COLO668 (cell line): ENCODE results near the gene ITGA1.

Experiments used
- DNase-seq: peaks from one replicate; lab custom pipeline; 2025; ENCODE audit not compliant: unreplicated experiment; lab: John Stamatoyannopoulos, UW

ITGA1 gene

DNA sequence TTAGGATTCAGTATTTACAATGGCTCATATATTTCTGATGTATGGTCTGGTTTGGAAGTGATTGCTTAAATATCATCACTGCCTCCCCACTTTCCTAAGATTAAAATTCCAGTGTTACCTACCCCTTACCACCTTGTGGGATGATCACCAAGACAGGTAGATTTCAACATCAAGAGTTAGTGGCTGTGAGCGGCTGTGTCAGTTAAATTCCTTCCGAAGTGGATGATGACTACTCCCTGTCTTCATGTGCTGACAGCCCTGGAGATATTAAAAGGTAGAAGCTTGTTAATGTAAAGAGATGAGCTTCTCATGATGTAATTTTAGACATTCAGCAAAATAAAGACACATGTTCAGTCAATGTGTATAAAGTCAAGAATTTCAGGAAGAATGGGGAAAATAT is 205.7 kb downstream of the ITGA1 start:
- DNase-seq = no peak

DNA sequence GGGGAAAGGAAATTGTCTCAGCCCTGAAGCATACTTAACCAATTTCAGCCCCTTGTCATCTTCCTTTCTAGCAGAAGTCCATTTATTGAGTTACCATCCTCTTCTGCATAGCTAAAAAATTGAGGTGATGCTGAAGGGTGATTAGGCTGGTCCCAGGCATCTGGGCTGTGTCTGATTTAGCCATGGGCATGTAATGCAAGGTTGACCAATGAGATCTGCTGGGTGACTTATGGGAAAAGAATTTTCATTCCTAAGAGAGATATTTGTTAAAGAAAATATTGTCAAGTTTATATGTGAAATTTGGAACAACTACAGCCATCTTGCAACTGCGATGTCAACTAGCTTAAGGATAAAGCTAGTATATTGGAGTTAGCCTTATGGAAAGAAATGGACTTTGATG is 206.6 kb downstream of the ITGA1 start:
- DNase-seq = no peak

DNA sequence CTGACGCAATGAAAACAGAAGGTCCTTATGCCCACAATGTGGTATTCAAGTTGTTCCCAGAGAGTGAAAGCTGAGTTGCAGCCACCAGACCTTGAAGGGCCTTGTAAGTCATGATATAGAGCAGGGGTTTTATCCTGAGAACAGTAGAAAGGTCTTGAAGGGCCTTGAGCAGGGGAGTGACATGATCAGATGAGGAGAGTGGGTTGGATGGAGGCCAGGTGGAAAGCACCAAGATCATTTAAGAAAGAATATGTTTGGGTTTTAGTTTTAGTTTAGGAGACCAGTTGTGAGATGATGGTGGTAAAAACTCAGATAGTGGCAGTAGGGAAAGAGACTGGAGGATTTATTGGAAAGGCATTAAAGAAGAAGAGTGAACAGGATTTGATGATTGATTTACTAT is 207.4 kb downstream of the ITGA1 start:
- no peak for DNase-seq

DNA sequence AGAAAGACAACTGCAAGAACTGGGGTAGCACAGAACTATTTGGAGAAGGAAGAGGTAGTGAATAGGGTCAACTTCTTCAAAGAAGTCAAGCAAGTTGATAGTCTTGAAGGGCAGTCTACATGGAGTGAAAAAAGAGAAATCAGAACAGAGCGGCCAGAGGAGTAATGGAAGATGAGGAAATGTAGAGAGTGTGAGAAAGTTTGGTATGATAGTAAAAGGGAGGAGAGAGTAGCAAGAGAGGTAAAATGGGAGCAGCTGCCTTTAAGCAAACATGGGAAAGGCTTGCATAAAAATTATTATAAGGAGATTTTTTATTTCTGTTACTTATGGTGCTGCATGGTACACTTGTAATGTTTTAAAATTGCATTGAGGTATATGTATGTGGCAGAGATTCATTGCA is 208.2 kb downstream of the ITGA1 start:
- no peak for DNase-seq

DNA sequence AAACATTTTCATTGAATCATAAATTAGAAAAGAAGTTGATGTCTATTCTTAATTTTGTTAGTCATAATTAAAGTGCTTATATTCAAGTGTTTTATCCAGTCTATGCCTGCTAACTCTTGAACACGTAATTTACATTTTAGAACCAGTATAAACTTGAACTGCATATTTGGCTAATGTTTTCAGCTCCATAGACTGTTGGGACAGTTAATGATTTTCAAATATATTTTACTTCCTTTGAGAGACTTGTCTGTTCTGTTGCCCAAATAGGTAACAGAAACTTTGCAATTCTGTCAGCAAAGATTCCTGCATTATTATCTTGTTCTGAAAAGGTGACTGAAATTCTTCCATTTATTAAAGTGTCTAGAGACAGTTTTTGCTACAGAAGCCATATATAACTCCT is 209.3 kb downstream of the ITGA1 start:
- no peak for DNase-seq

DNA sequence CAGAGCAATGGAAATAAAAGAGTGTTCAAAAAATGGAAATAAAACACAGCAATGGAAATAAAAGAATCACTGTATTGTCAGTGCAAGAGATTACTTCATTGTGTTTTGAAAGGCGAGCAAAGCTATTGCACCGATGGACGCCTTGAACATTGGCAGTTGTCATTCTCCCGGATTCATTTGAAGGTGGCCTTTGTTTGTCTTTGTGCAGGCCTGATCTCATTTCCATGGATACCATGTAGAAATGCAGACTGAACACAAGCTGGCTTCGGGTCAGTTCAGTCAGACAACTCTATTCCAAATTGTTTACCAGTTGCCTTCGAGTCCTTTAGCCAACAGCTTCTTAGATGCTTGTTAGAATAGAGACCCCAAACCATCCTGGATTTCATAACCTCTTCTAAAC is 209.7 kb downstream of the ITGA1 start:
- DNase-seq = no peak

DNA sequence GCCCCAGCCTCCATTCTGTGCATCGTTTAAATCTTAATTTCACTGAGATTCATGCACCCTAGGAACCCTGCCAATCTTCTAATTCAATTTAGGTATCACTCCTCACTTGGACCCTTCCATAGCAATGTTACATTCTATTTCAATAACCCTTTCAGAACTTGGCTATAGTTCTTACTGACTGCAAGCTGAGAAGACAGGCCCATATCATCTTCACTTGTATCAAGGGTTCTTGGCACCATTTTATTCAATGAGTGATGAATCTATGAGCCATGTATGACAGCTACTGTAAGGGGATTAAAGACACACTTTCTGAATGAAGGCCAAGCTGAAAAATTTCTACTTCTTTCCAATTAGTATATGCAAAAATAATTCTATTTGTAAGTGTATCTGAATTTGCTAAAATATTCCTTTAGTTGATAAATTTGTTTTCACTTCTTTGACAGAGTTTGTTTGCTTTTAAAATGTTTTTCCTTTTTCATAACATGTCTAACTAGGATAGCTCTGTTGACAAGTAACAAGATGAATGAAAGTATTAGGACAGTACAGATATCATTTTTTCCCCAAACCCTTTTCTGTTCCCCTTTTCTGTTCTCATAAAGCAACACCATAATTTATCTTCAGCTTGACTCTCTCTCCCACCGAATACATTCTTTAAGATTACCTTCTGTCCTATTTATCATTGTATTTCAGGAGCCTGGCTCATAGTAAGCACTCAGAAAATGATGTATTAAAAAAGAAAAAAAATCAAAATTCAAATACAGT is 211.0 kb downstream of the ITGA1 start:
- no peak for DNase-seq

DNA sequence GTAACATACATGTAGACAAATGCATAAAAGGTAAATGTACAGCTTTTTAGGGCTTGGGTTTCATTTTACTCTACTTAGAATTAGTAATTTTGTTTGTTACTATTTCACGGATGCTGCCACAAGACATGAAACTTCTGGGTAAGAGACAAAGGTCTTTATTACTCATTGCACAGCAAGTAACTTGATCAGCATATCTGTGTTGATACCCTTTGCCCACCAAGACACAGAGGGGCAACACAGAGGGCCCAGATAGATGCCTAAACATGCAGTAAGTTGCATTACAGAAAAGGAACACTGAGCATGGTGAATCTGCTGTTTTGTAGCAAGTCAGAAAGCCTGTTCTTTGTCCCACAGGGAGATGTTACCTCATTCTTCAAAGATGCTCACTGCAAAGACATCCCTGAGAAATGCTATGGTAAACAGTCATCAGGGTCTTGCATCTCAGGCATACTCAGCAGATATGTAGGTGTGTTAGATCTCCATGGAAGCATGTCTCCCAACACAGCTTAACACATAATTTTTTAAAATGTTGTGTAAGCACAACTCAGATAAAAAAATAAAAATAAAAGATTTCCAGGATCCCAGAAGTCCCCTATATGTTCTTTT is 211.7 kb downstream of the ITGA1 start:
- no peak for DNase-seq

DNA sequence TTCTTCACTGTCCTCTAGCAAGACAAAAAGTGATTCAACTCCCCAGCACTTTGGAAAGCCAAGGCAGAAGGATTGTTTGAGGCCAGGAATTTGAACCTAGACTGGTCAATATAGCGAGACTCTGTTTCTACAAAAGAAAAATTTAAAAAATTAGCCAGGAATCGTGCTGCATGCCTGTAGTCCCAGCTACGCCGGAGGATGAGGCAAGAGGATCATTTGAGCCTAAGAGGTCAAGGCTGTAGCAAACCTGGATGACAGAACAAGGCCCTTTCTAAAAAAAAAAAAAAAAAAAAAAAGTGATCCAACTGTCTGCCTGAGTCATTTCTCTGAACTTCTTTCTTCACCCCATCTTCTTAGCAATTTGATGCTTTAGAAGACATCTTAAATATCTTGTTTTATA is 213.8 kb downstream of the ITGA1 start:
- DNase-seq = no peak

DNA sequence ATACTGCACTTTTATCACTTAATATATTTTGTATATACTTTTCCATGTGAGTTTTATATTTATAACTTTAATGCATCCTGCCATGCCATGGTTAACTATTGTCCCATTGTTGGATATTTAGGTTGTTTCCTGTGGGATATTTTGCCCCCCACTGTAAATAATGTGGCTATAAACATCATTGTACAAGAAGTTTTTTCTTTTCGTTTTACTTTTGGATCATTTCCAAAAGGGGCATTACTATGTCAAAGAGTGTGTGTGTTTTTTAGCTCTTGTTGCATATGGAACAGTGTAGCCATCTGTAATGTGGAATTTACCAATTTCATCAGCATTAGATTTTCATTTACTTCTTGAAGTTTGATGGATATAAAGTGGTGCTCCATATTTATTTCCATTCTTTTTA is 214.8 kb downstream of the ITGA1 start:
- DNase-seq = no peak

DNA sequence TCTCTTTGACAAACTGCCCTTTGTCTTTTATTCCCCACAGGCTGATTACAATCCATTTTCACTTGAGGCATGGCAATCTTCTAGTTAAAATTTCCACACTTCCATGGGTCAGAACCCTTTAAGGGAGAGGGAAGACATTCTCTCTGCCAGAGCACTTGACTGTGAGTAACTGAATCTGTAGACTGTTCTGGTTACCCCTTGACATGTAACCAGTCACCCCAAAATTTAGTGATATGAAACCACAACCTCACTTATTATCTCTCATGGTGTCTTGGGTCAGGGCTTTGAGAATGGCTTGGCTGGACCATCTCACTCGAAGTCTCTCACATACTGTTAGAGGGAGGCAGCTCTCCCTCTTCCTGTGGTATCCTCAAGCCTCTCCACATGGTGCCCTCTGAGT is 215.4 kb downstream of the ITGA1 start:
- no peak for DNase-seq

DNA sequence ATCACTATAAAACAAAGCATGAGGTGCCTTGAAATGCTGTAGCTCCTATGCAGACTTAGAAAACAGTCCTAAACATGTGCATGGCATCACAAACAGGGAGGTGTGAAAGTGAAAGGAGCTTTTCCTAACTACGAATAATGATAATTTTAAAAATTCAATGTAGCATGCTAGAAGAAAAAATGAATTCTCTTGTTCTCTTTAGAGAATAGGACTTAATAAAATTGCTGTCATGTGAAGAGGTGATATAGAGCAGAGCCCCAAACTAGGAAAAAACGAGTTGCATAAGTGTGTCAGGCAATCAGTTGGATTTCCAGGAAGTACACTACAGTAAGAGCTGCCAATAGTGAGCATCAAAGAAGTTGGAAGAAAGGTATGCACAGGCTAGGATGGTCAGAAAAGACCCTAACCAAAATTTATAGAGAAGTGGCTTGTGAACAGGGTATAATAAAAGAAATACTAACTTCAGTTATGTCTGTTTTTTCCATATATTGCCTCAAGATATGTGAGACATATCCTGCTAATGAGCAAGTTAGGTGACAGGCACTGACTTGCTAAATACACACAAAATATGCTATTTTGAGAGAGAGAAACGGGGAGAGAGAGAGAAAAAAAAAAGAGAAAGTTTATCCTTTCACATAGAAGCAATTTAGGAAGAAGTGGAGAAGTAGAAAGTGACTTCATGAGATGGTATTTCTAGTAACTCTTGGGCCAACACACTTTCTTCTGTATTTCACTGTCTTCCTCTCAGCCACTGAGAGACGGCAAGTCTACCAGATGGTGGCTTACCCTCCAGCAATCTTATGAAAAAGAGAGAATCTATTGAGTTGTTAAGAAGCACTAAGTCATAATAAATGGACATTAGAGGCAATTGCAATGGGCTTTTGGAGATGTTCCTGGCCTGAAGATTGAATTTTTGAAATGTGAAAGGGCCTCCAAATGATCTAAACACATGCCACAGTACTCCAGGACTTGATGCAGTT is 219.5 kb downstream of the ITGA1 start:
- no peak for DNase-seq

DNA sequence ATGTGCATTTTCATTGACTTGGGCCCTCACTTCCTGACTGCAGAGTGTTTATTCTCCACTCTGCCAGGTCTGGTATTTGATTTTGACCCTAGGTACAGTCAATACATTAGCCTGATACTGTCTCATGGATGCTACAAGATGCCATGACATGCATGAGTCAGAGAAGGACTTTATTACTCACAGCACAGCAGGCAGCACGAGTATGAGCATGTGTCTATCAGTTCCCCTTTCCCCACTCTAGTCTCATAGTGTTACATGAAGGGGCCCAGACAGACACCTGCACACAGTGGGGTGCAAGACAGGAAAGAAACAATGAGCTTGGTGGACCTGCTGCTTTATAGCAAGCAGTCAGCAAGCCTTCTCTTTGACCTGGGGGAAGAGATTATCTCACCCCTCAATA is 221.0 kb downstream of the ITGA1 start:
- DNase-seq = no peak
